ENCODE results near the gene TMEM61. TPM values are rescaled to one million over a fixed set of nuclear protein-coding genes. Genes with fewer than 3 reads are reported as not detected.

Gene TMEM61
- total RNA-seq, 4 donors from 2014 or later = 3.1 to 4.6 (median 4.4) TPM

DNA sequence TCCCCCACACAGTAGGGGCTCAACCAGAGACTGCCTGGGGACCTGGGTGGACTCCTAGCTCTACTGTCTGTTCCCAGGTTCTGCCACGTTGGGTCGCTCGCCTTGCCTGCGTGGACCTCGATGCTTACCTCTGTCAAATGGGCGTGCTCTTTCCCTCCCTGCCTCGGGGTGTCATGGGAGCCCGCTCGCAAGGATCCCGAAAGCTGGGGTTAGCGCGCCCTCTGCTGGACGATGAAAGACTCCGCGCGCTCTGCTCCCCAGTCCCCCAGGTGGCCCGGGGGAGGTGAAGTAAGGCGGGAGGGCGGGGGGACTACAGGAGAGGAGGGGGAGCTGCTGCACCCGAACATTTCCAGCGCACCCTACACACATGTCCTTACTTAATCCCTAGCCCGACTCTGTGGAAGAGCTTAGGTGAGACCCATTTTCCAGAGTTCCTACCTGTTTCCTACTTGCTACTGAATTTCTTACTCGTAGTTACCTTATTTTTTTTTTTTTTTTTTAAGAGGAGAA is 16.0 kb downstream of the TMEM61 start:
- TF ChIP-seq, protein P1, sequence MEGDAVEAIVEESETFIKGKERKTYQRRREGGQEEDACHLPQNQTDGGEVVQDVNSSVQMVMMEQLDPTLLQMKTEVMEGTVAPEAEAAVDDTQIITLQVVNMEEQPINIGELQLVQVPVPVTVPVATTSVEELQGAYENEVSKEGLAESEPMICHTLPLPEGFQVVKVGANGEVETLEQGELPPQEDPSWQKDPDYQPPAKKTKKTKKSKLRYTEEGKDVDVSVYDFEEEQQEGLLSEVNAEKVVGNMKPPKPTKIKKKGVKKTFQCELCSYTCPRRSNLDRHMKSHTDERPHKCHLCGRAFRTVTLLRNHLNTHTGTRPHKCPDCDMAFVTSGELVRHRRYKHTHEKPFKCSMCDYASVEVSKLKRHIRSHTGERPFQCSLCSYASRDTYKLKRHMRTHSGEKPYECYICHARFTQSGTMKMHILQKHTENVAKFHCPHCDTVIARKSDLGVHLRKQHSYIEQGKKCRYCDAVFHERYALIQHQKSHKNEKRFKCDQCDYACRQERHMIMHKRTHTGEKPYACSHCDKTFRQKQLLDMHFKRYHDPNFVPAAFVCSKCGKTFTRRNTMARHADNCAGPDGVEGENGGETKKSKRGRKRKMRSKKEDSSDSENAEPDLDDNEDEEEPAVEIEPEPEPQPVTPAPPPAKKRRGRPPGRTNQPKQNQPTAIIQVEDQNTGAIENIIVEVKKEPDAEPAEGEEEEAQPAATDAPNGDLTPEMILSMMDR (IDR thresholded peaks at IDR 0.05) = peak in 1 of 3 donors; percentile 83
- TF ChIP-seq POLR2A (IDR thresholded peaks at IDR 0.05) = no peak
- H3K4me3 ChIP-seq (ENCODE audit: low read depth, poor library complexity, severe bottlenecking) = no peak overlapping the region
- intact Hi-C loops (cut with DNase I; ENCODE audit: low total_unique reads) = loop anchor here (10.0 kb wide), 2 partner anchors 52 to 502 kb away; no protein-coding TSS in a partner anchor
- peak; percentile 28 to 94 for DNase-seq (ENCODE audit: low spot score in 2 of 2)
- WGBS, 2 donors = 4% methylated on average over 23 of the region's 23 CpGs

DNA sequence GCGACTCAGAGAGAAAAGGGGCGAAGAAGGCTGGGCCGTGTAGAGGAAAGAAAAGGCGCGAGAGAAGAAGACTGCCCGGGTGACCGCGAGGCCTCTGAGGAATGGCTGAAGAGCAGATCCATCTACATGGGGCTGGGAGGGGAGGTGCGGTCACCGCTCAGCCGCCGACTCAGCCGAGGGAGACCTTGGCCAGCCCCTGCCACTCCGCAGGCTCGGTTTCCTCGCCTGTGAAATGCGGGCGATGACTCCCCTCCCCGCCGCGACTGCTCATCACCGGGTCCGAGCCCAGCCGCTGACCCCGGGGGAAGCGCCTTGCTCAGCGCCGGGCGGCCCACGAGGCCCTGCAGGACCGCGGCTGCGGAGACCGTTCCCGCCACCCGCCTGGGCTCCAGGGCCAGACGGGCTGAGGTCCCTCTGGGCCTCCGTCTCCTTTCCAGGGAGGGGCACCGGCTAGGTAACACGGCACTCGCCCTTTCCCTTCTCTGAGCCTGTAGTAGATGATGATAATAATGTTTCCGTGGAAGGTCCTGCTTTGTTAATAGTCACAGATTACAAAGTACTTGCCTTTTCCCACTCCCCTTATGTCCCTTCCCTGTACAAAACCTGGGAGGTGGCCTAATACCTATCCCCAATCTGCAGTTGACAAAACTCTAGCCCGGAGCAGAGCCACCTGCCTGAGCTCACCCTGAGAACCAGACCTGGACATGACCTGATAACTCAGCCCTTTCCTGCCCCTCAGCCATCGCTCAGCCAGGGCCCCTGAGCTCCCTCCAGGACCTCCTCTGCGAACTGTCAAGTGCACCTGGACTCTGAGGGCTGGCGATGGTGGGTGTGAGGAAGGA is 16.7 kb downstream of the TMEM61 start:
- intact Hi-C loops (cut with DNase I; ENCODE audit: low total_unique reads) = loop anchor here (10.0 kb wide), 2 partner anchors 52 to 502 kb away; no protein-coding TSS in a partner anchor
- 17 to 27% methylated on average over 43 to 46 of the region's 46 CpGs for WGBS, 2 donors
- TF ChIP-seq, protein P1 (IDR thresholded peaks at IDR 0.05) = no peak
- TF ChIP-seq POLR2A (IDR thresholded peaks at IDR 0.05) = no peak
- DNase-seq (ENCODE audit: low spot score in 2 of 2) = no peak
- no peak overlapping the region for H3K4me3 ChIP-seq (ENCODE audit: low read depth, poor library complexity, severe bottlenecking)

DNA sequence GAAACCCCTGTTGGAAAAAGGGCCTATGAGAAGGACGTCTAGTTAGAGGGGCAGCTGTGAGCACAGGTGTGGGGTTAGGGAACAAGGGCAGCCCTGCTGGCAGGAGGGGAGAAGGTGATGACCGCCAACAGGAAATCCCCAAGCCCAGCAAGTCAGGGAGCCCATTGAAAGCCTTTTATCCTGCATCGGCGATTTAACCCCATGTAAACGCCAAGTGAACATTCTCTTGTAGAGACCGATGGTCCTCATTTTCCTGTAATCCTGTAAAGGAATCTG is 17.2 kb downstream of the TMEM61 start:
- TF ChIP-seq POLR2A (IDR thresholded peaks at IDR 0.05) = no peak
- TF ChIP-seq, protein P1 (IDR thresholded peaks at IDR 0.05) = no peak
- no peak for DNase-seq (ENCODE audit: low spot score in 2 of 2)
- intact Hi-C loops (cut with DNase I; ENCODE audit: low total_unique reads) = loop anchor here (10.0 kb wide), 2 partner anchors 53 to 503 kb away; no protein-coding TSS in a partner anchor
- H3K4me3 ChIP-seq (ENCODE audit: low read depth, poor library complexity, severe bottlenecking) = no peak overlapping the region
- 82 to 86% methylated on average over 6 of the region's 6 CpGs for WGBS, 2 donors

DNA sequence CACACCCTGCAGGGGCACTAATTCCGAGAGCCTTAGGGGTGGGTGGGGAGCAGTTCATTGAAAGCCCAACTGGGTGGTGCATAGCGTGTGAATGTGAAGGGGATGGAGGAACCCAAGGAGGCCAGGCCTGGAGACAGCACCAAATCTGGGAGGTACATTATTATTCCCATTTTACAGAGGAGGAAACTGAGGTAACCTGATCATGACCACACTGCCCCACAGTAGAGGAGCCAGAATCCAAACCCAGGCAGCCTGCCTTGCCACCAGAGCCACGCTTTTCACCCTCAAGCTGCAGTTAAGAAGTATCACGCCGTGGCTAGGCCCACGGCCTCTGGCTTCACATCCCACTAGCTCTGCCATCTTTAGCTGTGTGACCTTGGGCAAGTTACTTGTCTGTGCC is 17.7 kb downstream of the TMEM61 start:
- intact Hi-C loops (cut with DNase I; ENCODE audit: low total_unique reads) = loop anchor here (10.0 kb wide), 2 partner anchors 53 to 503 kb away; no protein-coding TSS in a partner anchor
- no peak for TF ChIP-seq POLR2A (IDR thresholded peaks at IDR 0.05)
- TF ChIP-seq, protein P1 (IDR thresholded peaks at IDR 0.05) = no peak
- 89 to 94% methylated on average over 6 of the region's 6 CpGs for WGBS, 2 donors
- no peak for DNase-seq (ENCODE audit: low spot score in 2 of 2)
- H3K4me3 ChIP-seq (ENCODE audit: low read depth, poor library complexity, severe bottlenecking) = no peak overlapping the region

DNA sequence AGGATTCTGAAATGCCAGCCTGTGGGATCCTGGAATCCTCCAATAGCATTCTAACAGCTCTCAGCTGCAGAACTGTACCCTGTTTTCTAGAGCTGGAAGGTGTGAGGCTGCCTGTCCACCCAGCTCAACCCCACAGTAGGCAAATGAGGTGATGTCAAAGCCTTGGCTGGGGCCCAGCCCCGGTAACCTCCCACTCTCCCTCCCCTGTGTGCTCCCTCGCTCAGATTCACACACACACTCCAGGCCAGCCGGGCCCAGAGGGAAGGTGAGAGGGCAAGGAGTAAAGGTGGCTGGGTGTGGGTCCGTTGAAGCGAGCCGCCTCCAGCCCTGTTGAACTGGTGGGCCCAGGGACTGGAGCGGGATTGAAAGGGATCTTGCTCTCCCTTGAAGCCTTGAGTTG is 18.2 kb downstream of the TMEM61 start, which contains the start of gene BSND:
TSS of gene BSND (plus strand) at position 257 of the 400 bp plus-strand sequence. CDS start 254 bp downstream, outside the sequence.
- TF ChIP-seq, protein P1 (IDR thresholded peaks at IDR 0.05) = no peak
- TF ChIP-seq POLR2A (IDR thresholded peaks at IDR 0.05) = no peak
- H3K4me3 ChIP-seq (ENCODE audit: low read depth, poor library complexity, severe bottlenecking) = no peak within 1 kb of the TSS
- intact Hi-C loops (cut with DNase I; ENCODE audit: low total_unique reads) = loop anchor here (10.0 kb wide), 2 partner anchors 54 to 504 kb away; no protein-coding TSS in a partner anchor
- 67 to 74% methylated on average over 7 of the region's 7 CpGs for WGBS, 2 donors
- no peak for DNase-seq (ENCODE audit: low spot score in 2 of 2)

Measured in lower leg skin (tissue), 4 donors.